HepG2 (cell line): ENCODE results near the gene CASZ1. TPM values are rescaled to one million over a fixed set of nuclear protein-coding genes. Genes with fewer than 3 reads are reported as not detected.

Source experiments
- ATAC-seq: fragments of 200-7000 bp; cut with Tn5 transposase; 3 replicates; pipeline ENCODE4 v1.9.1; 2020; ENCODE audit warnings: mild to moderate bottlenecking, moderate library complexity
- BruUV-seq: library from RNA; stranded (reverse); fragments of 400-500 nt; replicated peaks from 2 replicates; lab custom pipeline; 2021; lab: Mats Ljungman, UMichigan
- CTCF ChIA-PET: fragments of 300-600 bp; formaldehyde crosslinking; extraction: SDS; loops from one replicate; lab custom pipeline; 2021; ENCODE audit warnings: low total read pairs, inconsistent platforms, low intra/inter-chr PET ratio; lab: Yijun Ruan, JAX
- POLR2A ChIA-PET: fragments of 350-600 bp; sonication (Branson Sonifier 250); formaldehyde crosslinking; loops from one replicate; lab custom pipeline; 2020; ENCODE audit warnings: antibody characterized with exemption, inconsistent platforms; lab: Yijun Ruan, JAX
- DNase-seq: peaks from one replicate; pipeline ENCODE4 v3.0.0-alpha.2; 2015; ENCODE audit warnings: low spot score
- FAIRE-seq: peaks from 3 replicates; lab custom pipeline; 2011; peaks lifted over from hg19 to GRCh38; lab: Jason Lieb, UNC
- H2AFZ ChIP-seq: one replicate; pipeline ENCODE4 v1.6.1; 2011; ENCODE audit warnings: low read length, inconsistent platforms
- H3K27ac ChIP-seq: fragments of 300-600 bp; 3 replicates; pipeline ENCODE4 v1.8.0; 2011; ENCODE audit warnings: mixed run types, mild to moderate bottlenecking, mixed read lengths, low read length, inconsistent platforms; ENCODE audit not compliant: insufficient read depth; ENCODE audit errors: extremely low read length
- H3K27me3 ChIP-seq, 2 experiments: fragments of 200-600 bp in 1 of 2; 2 replicates in 1 of 2; 3 replicates in 1 of 2; pipeline versions ENCODE4 v1.6.0 to v1.8.0; 2011; ENCODE audit warnings: low read length in 2 of 2, mild to moderate bottlenecking in 2 of 2, moderate library complexity in 2 of 2, inconsistent platforms in 1 of 2; ENCODE audit not compliant: insufficient read depth in 2 of 2, control insufficient read depth in 1 of 2
- H3K36me3 ChIP-seq, 2 experiments: fragments of 200-600 bp in 1 of 2; replicated peaks in 1 of 2; 2 replicates in 1 of 2; 3 replicates in 1 of 2; pipeline versions ENCODE4 v1.5.1 to v1.8.0; 2011; ENCODE audit warnings: low read length in 2 of 2, inconsistent platforms in 1 of 2; ENCODE audit not compliant: insufficient read depth in 2 of 2, control insufficient read depth in 1 of 2
- H3K4me1 ChIP-seq: 2 replicates; pipeline ENCODE4 v1.5.1; 2012; ENCODE audit warnings: low read length, inconsistent platforms; ENCODE audit not compliant: insufficient read depth
- H3K4me2 ChIP-seq: 2 replicates; pipeline ENCODE4 v1.6.0; 2011; ENCODE audit warnings: low read depth, low read length, inconsistent platforms
- H3K4me3 ChIP-seq, 3 experiments: fragments of 200-600 bp in 1 of 3; sonication (generic), shearing (Covaris generic) in 1 of 3; replicated peaks in 1 of 3; 2 replicates each; pipeline ENCODE4 v1.5.1; 2011 to 2016; ENCODE audit warnings: low read length in 3 of 3, inconsistent platforms in 2 of 3, low read depth in 2 of 3, mild to moderate bottlenecking in 2 of 3, control low read depth in 1 of 3, mixed read lengths in 1 of 3; ENCODE audit not compliant: insufficient read depth in 1 of 3
- H3K79me2 ChIP-seq: one replicate; pipeline ENCODE4 v1.6.1; 2011; ENCODE audit warnings: low read length, inconsistent platforms; ENCODE audit not compliant: insufficient read depth
- H3K9ac ChIP-seq: 2 replicates; pipeline ENCODE4 v1.6.0; 2011; ENCODE audit warnings: mild to moderate bottlenecking, low read depth, low read length, inconsistent platforms; ENCODE audit not compliant: insufficient read depth
- H3K9me3 ChIP-seq: 2 replicates; pipeline ENCODE4 v1.5.1; 2012; ENCODE audit warnings: mild to moderate bottlenecking, low read length
- H4K20me1 ChIP-seq: 2 replicates; pipeline ENCODE4 v1.6.0; 2011; ENCODE audit warnings: inconsistent platforms, mild to moderate bottlenecking, low read length, moderate library complexity; ENCODE audit not compliant: insufficient read depth
- AKAP8 ChIP-seq: sonication (generic); formaldehyde crosslinking; IDR thresholded peaks from 2 replicates; pipeline ENCODE4 v1.5.1; 2020; ENCODE audit warnings: mild to moderate bottlenecking, missing genetic modification reagents
- HOXA9 ChIP-seq: sonication (generic); formaldehyde crosslinking; IDR thresholded peaks from 2 replicates; pipeline ENCODE4 v1.8.1; 2022; ENCODE audit warnings: missing genetic modification reagents, mild to moderate bottlenecking, moderate library complexity, borderline replicate concordance
- IRF9 ChIP-seq: sonication (generic); formaldehyde crosslinking; IDR thresholded peaks from 2 replicates; pipeline ENCODE4 v1.8.0; 2022; ENCODE audit warnings: missing genetic modification reagents, mild to moderate bottlenecking, borderline replicate concordance
- NFIC ChIP-seq: IDR thresholded peaks from 2 replicates; pipeline ENCODE4 v1.6.1; 2012; ENCODE audit warnings: mild to moderate bottlenecking, low read length, inconsistent platforms
- PCBP1 ChIP-seq: fragments of 200-400 bp; formaldehyde crosslinking; IDR thresholded peaks from 2 replicates; pipeline ENCODE4 v1.6.1; 2017; ENCODE audit warnings: mild to moderate bottlenecking, low read depth, low read length, borderline replicate concordance
- TCF7L2 ChIP-seq: IDR thresholded peaks from 2 replicates; pipeline ENCODE4 v1.6.1; 2011; ENCODE audit warnings: mild to moderate bottlenecking, low read depth, low read length, moderate library complexity
- THAP7 ChIP-seq: sonication (generic); formaldehyde crosslinking; IDR thresholded peaks from 2 replicates; pipeline ENCODE4 v1.8.1; 2023; ENCODE audit warnings: mild to moderate bottlenecking, missing genetic modification reagents
- TIGD3 ChIP-seq: sonication (generic); formaldehyde crosslinking; IDR thresholded peaks from 2 replicates; pipeline ENCODE4 v1.5.1; 2020; ENCODE audit warnings: mild to moderate bottlenecking, missing genetic modification reagents, borderline replicate concordance
- UBTF ChIP-seq: sonication (generic); formaldehyde crosslinking; IDR thresholded peaks from 2 replicates; pipeline ENCODE4 v1.4.0; 2020; ENCODE audit warnings: mild to moderate bottlenecking, missing genetic modification reagents
- ZBTB10 ChIP-seq: sonication (generic); formaldehyde crosslinking; IDR thresholded peaks from 2 replicates; pipeline ENCODE4 v1.4.0; 2020; ENCODE audit warnings: missing genetic modification reagents, borderline replicate concordance
- ZKSCAN8 ChIP-seq: IDR thresholded peaks from 2 replicates; pipeline ENCODE4 v1.6.1; 2016; ENCODE audit warnings: borderline replicate concordance, missing genetic modification reagents, missing compliant biosample characterization
- ZNF263 ChIP-seq: sonication (generic); formaldehyde crosslinking; IDR thresholded peaks from 2 replicates; pipeline ENCODE4 v1.4.0; 2020; ENCODE audit warnings: missing genetic modification reagents
- ZNF329 ChIP-seq: sonication (generic); formaldehyde crosslinking; IDR thresholded peaks from 2 replicates; pipeline ENCODE4 v1.9.0; 2021; ENCODE audit warnings: low read depth, mild to moderate bottlenecking, missing genetic modification reagents
- ZNF749 ChIP-seq: sonication (generic); formaldehyde crosslinking; IDR thresholded peaks from 2 replicates; pipeline ENCODE4 v1.8.0; 2022; ENCODE audit warnings: mild to moderate bottlenecking, missing genetic modification reagents, moderate library complexity, borderline replicate concordance
- ZNF83 ChIP-seq: sonication (generic); formaldehyde crosslinking; IDR thresholded peaks from 2 replicates; pipeline ENCODE4 v1.4.0; 2020; ENCODE audit warnings: missing genetic modification reagents, mild to moderate bottlenecking, borderline replicate concordance
- WGBS: methylation state at CpG from one replicate; pipeline ENCODE4 v1.1.6; 2017; ENCODE audit warnings: low lambda C conversion rate; 5-methylcytosine and 5-hydroxymethylcytosine counted together
- in situ Hi-C: cut with HindIII; loops from 2 replicates; pipeline ENCODE4 v1.10.0; 2017; ENCODE audit warnings: low pct_unique_long_range_greater_than_20kb; ENCODE audit not compliant: extremely low pct_ligation_motif_present
- intact Hi-C: fragments of 100-400 bp; cut with micrococcal nuclease; formaldehyde crosslinking; loops from one replicate; pipeline ENCODE4 v1.10.0; 2022; ENCODE audit not compliant: unreplicated experiment
- polyA plus RNA-seq, 8 experiments: library from polyadenylated mRNA; depleted of rRNA in 3 of 8; stranded (reverse) in 7 of 8; unstranded in 1 of 8; fragments of >200 nt; fragmentation: Illumina TruSeq in 4 of 8; extraction: Trizol in 4 of 8; gene quantifications; 2 replicates each; pipeline versions ENCODE4 v1.2.1 to v1.2.3, GENCODE V29; 2011 to 2016; ENCODE audit warnings: low read depth in 4 of 8, missing spikeins in 1 of 8, mixed read lengths in 1 of 8; ENCODE audit not compliant: insufficient read depth in 1 of 8
- total RNA-seq, 5 experiments: library from RNA; depleted of rRNA; stranded (reverse); fragments of >200 nt; fragmentation: Illumina TruSeq; extraction: Trizol; gene quantifications; 2 replicates each; pipeline ENCODE4 v1.2.3, GENCODE V29; 2016; ENCODE audit warnings: low read depth in 1 of 5

Gene CASZ1
- total and polyA plus RNA-seq, 2 of the 13 experiments (the other 11 are each of a cell fraction or from before 2014, with no cell fraction given) = 1.9 to 3.7 TPM

- H3K9ac ChIP-seq = no peak overlapping the region
- 89% methylated on average over 20 of the region's 41 CpGs for WGBS
- ATAC-seq = no peak
- no peaks in the 10 kb centered on the region for H3K4me1 ChIP-seq
- H4K20me1 ChIP-seq = no peaks in the 10 kb centered on the region
- FAIRE-seq = no peak
- ChIA-PET POLR2A (no interaction called here), CTCF (no interaction called here)
- intact Hi-C loops = no loop called here
- H3K79me2 ChIP-seq = no peaks in the 10 kb centered on the region
- no peak overlapping the region for H3K27ac ChIP-seq
- H3K9me3 ChIP-seq = no peaks in the 10 kb centered on the region
- H2AFZ ChIP-seq = no peak overlapping the region
- no peaks in the 10 kb centered on the region for H3K27me3 ChIP-seq
- H3K36me3 ChIP-seq = no peaks in the 10 kb centered on the region
- H3K4me2 ChIP-seq = no peak overlapping the region
- no TSS peak for BruUV-seq
- H3K4me3 ChIP-seq = no peak overlapping the region
- in situ Hi-C loops = no loop called here
- no peak for DNase-seq
- TF ChIP-seq AKAP8 (CRISPR knock-in tag) (no peak), ZBTB10 (CRISPR knock-in tag) (no peak), ZNF329 (CRISPR knock-in tag) (no peak), ZNF749 (CRISPR knock-in tag) (no peak), IRF9 (CRISPR knock-in tag) (no peak), UBTF (CRISPR knock-in tag) (no peak), THAP7 (CRISPR knock-in tag) (no peak), NFIC (no peak), HOXA9 (CRISPR knock-in tag) (no peak), ZKSCAN8 (CRISPR knock-in tag) (no peak), ZNF263 (CRISPR knock-in tag) (no peak), ZNF83 (CRISPR knock-in tag) (no peak), TIGD3 (CRISPR knock-in tag) (no peak), TCF7L2 (no peak), PCBP1 (no peak)
Observed at GRCh38 chr1:10653370-10654125, 142.9 kb downstream of the CASZ1 start.
